ENCODE data around the gene DEFB126. TPM values are rescaled to one million over a fixed set of nuclear protein-coding genes. Genes with fewer than 3 reads are reported as not detected.

Gene DEFB126
- total and polyA plus RNA-seq, 9 of the 15 experiments (the other 6 are each of a cell fraction or from before 2014, with no cell fraction given) = not detected

DNA sequence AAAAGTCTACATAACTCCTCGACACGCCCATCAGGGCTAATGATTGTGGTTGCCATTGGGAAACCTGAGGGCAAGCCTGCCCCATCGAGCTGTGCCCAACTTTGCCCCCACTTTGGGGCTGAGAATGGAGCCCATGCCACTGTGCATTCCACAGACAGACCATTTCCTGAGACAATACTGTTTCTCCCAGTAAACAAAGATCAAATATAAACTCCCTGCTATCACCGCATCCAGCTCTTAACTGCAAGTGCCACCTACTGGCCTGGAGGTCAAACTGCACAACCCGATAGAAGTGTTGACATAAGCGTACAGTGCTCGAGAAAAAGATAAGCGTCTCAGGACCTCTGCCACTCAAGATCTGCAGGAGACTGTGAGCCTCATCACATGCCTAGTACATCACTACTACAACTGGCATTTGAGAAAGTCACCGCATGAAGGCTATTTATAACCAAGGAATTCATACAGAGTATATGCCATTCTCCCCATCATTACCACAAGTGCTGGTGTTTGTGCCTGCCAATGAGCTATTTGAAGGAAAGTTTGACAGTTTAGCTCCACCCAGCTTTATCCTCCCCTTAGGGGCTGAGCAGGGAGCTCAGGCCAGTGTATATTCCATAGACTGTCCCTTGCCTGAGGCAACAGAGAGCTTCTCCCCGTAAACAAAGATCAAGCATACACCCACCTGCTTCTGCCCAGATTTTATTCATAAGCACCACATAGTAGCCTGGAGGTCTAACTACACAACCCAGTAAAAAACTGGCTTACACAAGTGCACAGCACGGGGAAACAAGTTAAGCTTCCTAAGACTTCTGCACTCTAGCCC lies 4.5 kb upstream of the DEFB126 start:
- 16% methylated on average over 9 of the region's 11 CpGs for WGBS (ENCODE audit: insufficient coverage, low coverage, missing lambda C conversion rate)
- in situ Hi-C loops (cut with MboI) = no loop called here
- no TSS peak for BruUV-seq (replicated peaks)
- TF ChIP-seq U2AF2 (optimal IDR thresholded peaks at IDR 0.05; ENCODE audit: low read depth, low read length) (no peak), CC2D1A (IDR thresholded peaks at IDR 0.05) (peak; percentile 87), MED1 (CRISPR knock-in tag; IDR thresholded peaks at IDR 0.05; ENCODE audit: borderline replicate concordance) (no peak), ZSCAN29 (IDR thresholded peaks at IDR 0.05) (no peak), DNMT1 (IDR thresholded peaks at IDR 0.05) (no peak), KAT7 (CRISPR knock-in tag; IDR thresholded peaks at IDR 0.05; ENCODE audit: borderline replicate concordance) (no peak), FOXM1 (IDR thresholded peaks at IDR 0.05; ENCODE audit: low read depth) (0 out of 2 replicates have a peak, but pooled peaks have one; percentile 41), FOXM1 (CRISPR knock-in tag; IDR thresholded peaks at IDR 0.05; ENCODE audit: low read depth) (no peak), FOXK2 (conservative IDR thresholded peaks at IDR 0.05 in 1 of 2, IDR thresholded peaks at IDR 0.05 in 1 of 2; ENCODE audit: low read depth in 2 of 2) (0 out of 4 replicates have a peak, but pooled peaks of 1 of the 2 experiments have one; percentile 21)
- TF ChIP-seq, protein P1, sequence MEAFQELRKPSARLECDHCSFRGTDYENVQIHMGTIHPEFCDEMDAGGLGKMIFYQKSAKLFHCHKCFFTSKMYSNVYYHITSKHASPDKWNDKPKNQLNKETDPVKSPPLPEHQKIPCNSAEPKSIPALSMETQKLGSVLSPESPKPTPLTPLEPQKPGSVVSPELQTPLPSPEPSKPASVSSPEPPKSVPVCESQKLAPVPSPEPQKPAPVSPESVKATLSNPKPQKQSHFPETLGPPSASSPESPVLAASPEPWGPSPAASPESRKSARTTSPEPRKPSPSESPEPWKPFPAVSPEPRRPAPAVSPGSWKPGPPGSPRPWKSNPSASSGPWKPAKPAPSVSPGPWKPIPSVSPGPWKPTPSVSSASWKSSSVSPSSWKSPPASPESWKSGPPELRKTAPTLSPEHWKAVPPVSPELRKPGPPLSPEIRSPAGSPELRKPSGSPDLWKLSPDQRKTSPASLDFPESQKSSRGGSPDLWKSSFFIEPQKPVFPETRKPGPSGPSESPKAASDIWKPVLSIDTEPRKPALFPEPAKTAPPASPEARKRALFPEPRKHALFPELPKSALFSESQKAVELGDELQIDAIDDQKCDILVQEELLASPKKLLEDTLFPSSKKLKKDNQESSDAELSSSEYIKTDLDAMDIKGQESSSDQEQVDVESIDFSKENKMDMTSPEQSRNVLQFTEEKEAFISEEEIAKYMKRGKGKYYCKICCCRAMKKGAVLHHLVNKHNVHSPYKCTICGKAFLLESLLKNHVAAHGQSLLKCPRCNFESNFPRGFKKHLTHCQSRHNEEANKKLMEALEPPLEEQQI (IDR thresholded peaks at IDR 0.05) = peak; percentile 90
- TF ChIP-seq, protein P2, sequence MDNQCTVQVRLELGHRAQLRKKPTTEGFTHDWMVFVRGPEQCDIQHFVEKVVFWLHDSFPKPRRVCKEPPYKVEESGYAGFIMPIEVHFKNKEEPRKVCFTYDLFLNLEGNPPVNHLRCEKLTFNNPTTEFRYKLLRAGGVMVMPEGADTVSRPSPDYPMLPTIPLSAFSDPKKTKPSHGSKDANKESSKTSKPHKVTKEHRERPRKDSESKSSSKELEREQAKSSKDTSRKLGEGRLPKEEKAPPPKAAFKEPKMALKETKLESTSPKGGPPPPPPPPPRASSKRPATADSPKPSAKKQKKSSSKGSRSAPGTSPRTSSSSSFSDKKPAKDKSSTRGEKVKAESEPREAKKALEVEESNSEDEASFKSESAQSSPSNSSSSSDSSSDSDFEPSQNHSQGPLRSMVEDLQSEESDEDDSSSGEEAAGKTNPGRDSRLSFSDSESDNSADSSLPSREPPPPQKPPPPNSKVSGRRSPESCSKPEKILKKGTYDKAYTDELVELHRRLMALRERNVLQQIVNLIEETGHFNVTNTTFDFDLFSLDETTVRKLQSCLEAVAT (IDR thresholded peaks at IDR 0.05) = no peak
- TF ChIP-seq, protein P3, sequence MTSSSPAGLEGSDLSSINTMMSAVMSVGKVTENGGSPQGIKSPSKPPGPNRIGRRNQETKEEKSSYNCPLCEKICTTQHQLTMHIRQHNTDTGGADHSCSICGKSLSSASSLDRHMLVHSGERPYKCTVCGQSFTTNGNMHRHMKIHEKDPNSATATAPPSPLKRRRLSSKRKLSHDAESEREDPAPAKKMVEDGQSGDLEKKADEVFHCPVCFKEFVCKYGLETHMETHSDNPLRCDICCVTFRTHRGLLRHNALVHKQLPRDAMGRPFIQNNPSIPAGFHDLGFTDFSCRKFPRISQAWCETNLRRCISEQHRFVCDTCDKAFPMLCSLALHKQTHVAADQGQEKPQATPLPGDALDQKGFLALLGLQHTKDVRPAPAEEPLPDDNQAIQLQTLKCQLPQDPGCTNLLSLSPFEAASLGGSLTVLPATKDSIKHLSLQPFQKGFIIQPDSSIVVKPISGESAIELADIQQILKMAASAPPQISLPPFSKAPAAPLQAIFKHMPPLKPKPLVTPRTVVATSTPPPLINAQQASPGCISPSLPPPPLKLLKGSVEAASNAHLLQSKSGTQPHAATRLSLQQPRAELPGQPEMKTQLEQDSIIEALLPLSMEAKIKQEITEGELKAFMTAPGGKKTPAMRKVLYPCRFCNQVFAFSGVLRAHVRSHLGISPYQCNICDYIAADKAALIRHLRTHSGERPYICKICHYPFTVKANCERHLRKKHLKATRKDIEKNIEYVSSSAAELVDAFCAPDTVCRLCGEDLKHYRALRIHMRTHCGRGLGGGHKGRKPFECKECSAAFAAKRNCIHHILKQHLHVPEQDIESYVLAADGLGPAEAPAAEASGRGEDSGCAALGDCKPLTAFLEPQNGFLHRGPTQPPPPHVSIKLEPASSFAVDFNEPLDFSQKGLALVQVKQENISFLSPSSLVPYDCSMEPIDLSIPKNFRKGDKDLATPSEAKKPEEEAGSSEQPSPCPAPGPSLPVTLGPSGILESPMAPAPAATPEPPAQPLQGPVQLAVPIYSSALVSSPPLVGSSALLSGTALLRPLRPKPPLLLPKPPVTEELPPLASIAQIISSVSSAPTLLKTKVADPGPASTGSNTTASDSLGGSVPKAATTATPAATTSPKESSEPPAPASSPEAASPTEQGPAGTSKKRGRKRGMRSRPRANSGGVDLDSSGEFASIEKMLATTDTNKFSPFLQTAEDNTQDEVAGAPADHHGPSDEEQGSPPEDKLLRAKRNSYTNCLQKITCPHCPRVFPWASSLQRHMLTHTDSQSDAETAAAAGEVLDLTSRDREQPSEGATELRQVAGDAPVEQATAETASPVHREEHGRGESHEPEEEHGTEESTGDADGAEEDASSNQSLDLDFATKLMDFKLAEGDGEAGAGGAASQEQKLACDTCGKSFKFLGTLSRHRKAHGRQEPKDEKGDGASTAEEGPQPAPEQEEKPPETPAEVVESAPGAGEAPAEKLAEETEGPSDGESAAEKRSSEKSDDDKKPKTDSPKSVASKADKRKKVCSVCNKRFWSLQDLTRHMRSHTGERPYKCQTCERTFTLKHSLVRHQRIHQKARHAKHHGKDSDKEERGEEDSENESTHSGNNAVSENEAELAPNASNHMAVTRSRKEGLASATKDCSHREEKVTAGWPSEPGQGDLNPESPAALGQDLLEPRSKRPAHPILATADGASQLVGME (CRISPR knock-in tag; IDR thresholded peaks at IDR 0.05) = no peak

More for the DNA sequence above, 4.5 kb upstream of the DEFB126 start:
- Histone ChIP-seq H3K4me1 (replicated peaks in 1 of 2; ENCODE audit: control insufficient read depth in 2 of 2, insufficient read depth in 2 of 2, low read length in 2 of 2) (peaks cover 0 to 3% of the 10 kb centered on the region in 2 experiments; a peak in 2 of 5 replicates), H3K9me3 (replicated peaks; ENCODE audit: control insufficient read depth, insufficient read depth, low read depth, low read length) (no peaks in the 10 kb centered on the region; the same call in 1 of the 2 replicates), H3K4me2 (ENCODE audit: insufficient read depth, low read length) (peak overlapping the region; percentile 55), H3K79me2 (ENCODE audit: control insufficient read depth, insufficient read depth, low read length) (no peaks in the 10 kb centered on the region), H3K4me3 (no peak overlapping the region), H3K9ac (ENCODE audit: insufficient read depth in 1 of 2, low read depth in 2 of 2, low read length in 2 of 2) (no peak overlapping the region), H3K27ac (ENCODE audit: extremely low read depth, low read depth, low read length) (no peak overlapping the region), H3K36me3 (ENCODE audit: control insufficient read depth, insufficient read depth, low read length) (no peaks in the 10 kb centered on the region), H3K9me1 (ENCODE audit: control insufficient read depth, insufficient read depth, low read length) (no peaks in the 10 kb centered on the region), H4K20me1 (replicated peaks; ENCODE audit: control insufficient read depth, insufficient read depth, low read length) (no peaks in the 10 kb centered on the region), H3K27me3 (ENCODE audit: control insufficient read depth in 2 of 2, insufficient read depth in 2 of 2, low read length in 2 of 2) (peaks cover 0 to 6% of the 10 kb centered on the region in 2 experiments; a peak in 1 of 5 replicates), H2AFZ (ENCODE audit: low read depth, low read length) (peak overlapping the region; percentile 50; the same call in 1 of the 2 replicates)
- DNase-seq (ENCODE audit: extremely low read depth in 1 of 4, low spot score in 3 of 4) (peak; percentile 8 to 40 (median 14)), ATAC-seq (peak; percentile 76), FAIRE-seq (peak; percentile 70)
- ChIA-PET POLR2A (interaction anchor here (0.9 kb wide), 1 partner anchor 20 kb away, joined by 3 read pairs; no protein-coding TSS in a partner anchor), CTCF (ENCODE audit: low intra/inter-chr PET ratio) (no interaction called here)
- intact Hi-C loops (cut with micrococcal nuclease) = no loop called here
